Neural cell (in vitro differentiated cells): ENCODE results near the gene ZNF862.

Experiments used
- CTCF ChIP-seq: fragments of 450-650 bp; IDR thresholded peaks from 2 replicates; pipeline ENCODE4 v1.5.1; 2014; ENCODE audit warnings: antibody characterized with exemption, mild to moderate bottlenecking, moderate library complexity; ENCODE audit not compliant: poor library complexity, severe bottlenecking
- EP300 ChIP-seq: fragments of 450-650 bp; conservative IDR thresholded peaks from 2 replicates; pipeline ENCODE4 v1.6.1; 2014; ENCODE audit warnings: antibody characterized with exemption, mild to moderate bottlenecking, moderate library complexity; ENCODE audit not compliant: poor library complexity, severe bottlenecking
- EZH2 ChIP-seq: fragments of 200-600, 300-800 bp; shearing (Covaris generic), sonication (generic); IDR thresholded peaks from 2 replicates; pipeline ENCODE4 v1.6.1; 2014; ENCODE audit warnings: antibody characterized with exemption, low read length, borderline replicate concordance, mild to moderate bottlenecking; ENCODE audit not compliant: insufficient read depth, poor library complexity, severe bottlenecking
- MXI1 ChIP-seq: fragments of 450-650 bp; conservative IDR thresholded peaks from 2 replicates; pipeline ENCODE4 v1.6.1; 2014; ENCODE audit warnings: antibody characterized with exemption, mild to moderate bottlenecking; ENCODE audit not compliant: poor library complexity, severe bottlenecking
- POLR2AphosphoS5 ChIP-seq: IDR thresholded peaks from 2 replicates; pipeline ENCODE4 v1.6.1; 2012
- RAD21 ChIP-seq: fragments of 450-650 bp; conservative IDR thresholded peaks from 2 replicates; pipeline ENCODE4 v1.6.1; 2014; ENCODE audit warnings: antibody characterized with exemption, mild to moderate bottlenecking, moderate library complexity
- REST ChIP-seq: IDR thresholded peaks from 2 replicates; pipeline ENCODE4 v1.6.1; 2012; ENCODE audit warnings: borderline replicate concordance

GRCh38 chr7:149887311-149887710 lies 49.1 kb downstream of the ZNF862 start:
- TF ChIP-seq CTCF (no peak), POLR2AphosphoS5 (no peak), RAD21 (no peak), REST (no peak), EZH2 (no peak), EP300 (no peak), MXI1 (no peak)
